GM19372 (cell line): ENCODE measurements around the gene PPP1R13B.

Source experiments
- ATAC-seq: cut with Tn5 transposase; IDR thresholded peaks from one replicate; pipeline ENCODE4 v1.9.1; 2021; ENCODE audit warnings: mild to moderate bottlenecking, low read depth, moderate library complexity; ENCODE audit not compliant: unreplicated experiment

The PPP1R13B gene

GRCh38 chr14:103704708-103705107 lies 142.7 kb downstream of the PPP1R13B start:
- ATAC-seq: no peak

- ATAC-seq: no peak
Measured at GRCh38 chr14:103703433-103704385, 143.7 kb downstream of the PPP1R13B start.

- no peak for ATAC-seq
Measured at GRCh38 chr14:103702497-103703432, 144.6 kb downstream of the PPP1R13B start.

GRCh38 chr14:103702095-103702494 lies 145.3 kb downstream of the PPP1R13B start:
- no peak for ATAC-seq

GRCh38 chr14:103700753-103701490 lies 146.5 kb downstream of the PPP1R13B start:
- ATAC-seq: no peak

- ATAC-seq: no peak
Measured at GRCh38 chr14:103699901-103700752, 147.2 kb downstream of the PPP1R13B start.

- ATAC-seq: no peak
Measured at GRCh38 chr14:103699261-103699661, 148.1 kb downstream of the PPP1R13B start.

- ATAC-seq: no peak
Measured at GRCh38 chr14:103698380-103699260, 148.8 kb downstream of the PPP1R13B start.

- ATAC-seq: no peak
Measured at GRCh38 chr14:103697603-103698379, 149.6 kb downstream of the PPP1R13B start.

GRCh38 chr14:103697206-103697602 lies 150.2 kb downstream of the PPP1R13B start:
- no peak for ATAC-seq

- no peak for ATAC-seq
Measured at GRCh38 chr14:103696466-103697071, 150.8 kb downstream of the PPP1R13B start.

- ATAC-seq: no peak
Measured at GRCh38 chr14:103696070-103696402, 151.3 kb downstream of the PPP1R13B start.

- no peak for ATAC-seq
Measured at GRCh38 chr14:103695296-103696069, 151.9 kb downstream of the PPP1R13B start.

GRCh38 chr14:103694572-103695026 lies 152.8 kb downstream of the PPP1R13B start:
- no peak for ATAC-seq

GRCh38 chr14:103693515-103693914 lies 153.9 kb downstream of the PPP1R13B start:
- no peak for ATAC-seq

- ATAC-seq: no peak
Measured at GRCh38 chr14:103692871-103693270, 154.5 kb downstream of the PPP1R13B start.

GRCh38 chr14:103692159-103692558 lies 155.2 kb downstream of the PPP1R13B start:
- ATAC-seq: no peak
